HepG2 (cell line): Measurements from ENCODE around the gene ADCY1. TPM values are rescaled to one million over a fixed set of nuclear protein-coding genes. Genes with fewer than 3 reads are reported as not detected.

Source experiments
- CBFB ChIP-seq: sonication (generic); formaldehyde crosslinking; IDR thresholded peaks from 2 replicates; pipeline ENCODE4 v1.4.0; 2020; ENCODE audit warnings: missing genetic modification reagents
- EED ChIP-seq: sonication (generic); formaldehyde crosslinking; IDR thresholded peaks from 2 replicates; pipeline ENCODE4 v1.5.0; 2020; ENCODE audit warnings: mild to moderate bottlenecking, missing genetic modification reagents
- ESRRA ChIP-seq: sonication (generic); formaldehyde crosslinking; IDR thresholded peaks from 2 replicates; pipeline ENCODE4 v1.5.1; 2020; ENCODE audit warnings: mild to moderate bottlenecking, low read depth, missing genetic modification reagents
- FOXK1 ChIP-seq: sonication (generic); formaldehyde crosslinking; IDR thresholded peaks from 2 replicates; pipeline ENCODE4 v1.4.0; 2020; ENCODE audit warnings: low read depth, missing genetic modification reagents, borderline replicate concordance
- HIC2 ChIP-seq: sonication (generic); formaldehyde crosslinking; IDR thresholded peaks from 2 replicates; pipeline ENCODE4 v1.9.0; 2022; ENCODE audit warnings: low read depth, missing genetic modification reagents
- JDP2 ChIP-seq: sonication (generic); formaldehyde crosslinking; IDR thresholded peaks from 2 replicates; pipeline ENCODE4 v1.8.1; 2022; ENCODE audit warnings: missing genetic modification reagents, borderline replicate concordance
- MLXIP ChIP-seq: sonication (generic); formaldehyde crosslinking; IDR thresholded peaks from 2 replicates; pipeline ENCODE4 v1.9.0; 2021; ENCODE audit warnings: missing genetic modification reagents, borderline replicate concordance
- RARA ChIP-seq: IDR thresholded peaks from 2 replicates; pipeline ENCODE4 v1.6.1; 2016; ENCODE audit warnings: missing genetic modification reagents, missing compliant biosample characterization
- ZNF431 ChIP-seq: sonication (generic); formaldehyde crosslinking; IDR thresholded peaks from 2 replicates; pipeline ENCODE4 v1.9.0; 2022; ENCODE audit warnings: missing genetic modification reagents, low read depth, mild to moderate bottlenecking, borderline replicate concordance
- ZNF724P ChIP-seq: sonication (generic); formaldehyde crosslinking; IDR thresholded peaks from 2 replicates; pipeline ENCODE4 v1.8.0; 2022; ENCODE audit warnings: missing genetic modification reagents, borderline replicate concordance
- ZNF747 ChIP-seq: sonication (generic); formaldehyde crosslinking; IDR thresholded peaks from 2 replicates; pipeline ENCODE4 v1.8.1; 2023; ENCODE audit warnings: missing genetic modification reagents, mild to moderate bottlenecking, borderline replicate concordance
- ZSCAN21 ChIP-seq: sonication (generic); formaldehyde crosslinking; IDR thresholded peaks from 2 replicates; pipeline ENCODE4 v1.8.0; 2022; ENCODE audit warnings: mild to moderate bottlenecking, missing genetic modification reagents, moderate library complexity, borderline replicate concordance
- ZSCAN25 ChIP-seq: sonication (generic); formaldehyde crosslinking; IDR thresholded peaks from 2 replicates; pipeline ENCODE4 v1.8.0; 2022; ENCODE audit warnings: mild to moderate bottlenecking, missing genetic modification reagents
- polyA plus RNA-seq, 8 experiments: library from polyadenylated mRNA; depleted of rRNA in 3 of 8; stranded (reverse) in 7 of 8; unstranded in 1 of 8; fragments of >200 nt; fragmentation: Illumina TruSeq in 4 of 8; extraction: Trizol in 4 of 8; gene quantifications; 2 replicates each; pipeline versions ENCODE4 v1.2.1 to v1.2.3, GENCODE V29; 2011 to 2016; ENCODE audit warnings: low read depth in 4 of 8, missing spikeins in 1 of 8, mixed read lengths in 1 of 8; ENCODE audit not compliant: insufficient read depth in 1 of 8
- total RNA-seq, 5 experiments: library from RNA; depleted of rRNA; stranded (reverse); fragments of >200 nt; fragmentation: Illumina TruSeq; extraction: Trizol; gene quantifications; 2 replicates each; pipeline ENCODE4 v1.2.3, GENCODE V29; 2016; ENCODE audit warnings: low read depth in 1 of 5
- TF ChIP-seq, protein P1 (sequence below): sonication (generic); formaldehyde crosslinking; IDR thresholded peaks from 2 replicates; pipeline ENCODE4 v1.5.1; 2020; ENCODE audit warnings: missing genetic modification reagents, mild to moderate bottlenecking, borderline replicate concordance
- TF ChIP-seq, protein P2 (sequence below): sonication (generic); formaldehyde crosslinking; IDR thresholded peaks from 2 replicates; pipeline ENCODE4 v1.4.0; 2020; ENCODE audit warnings: missing genetic modification reagents
- TF ChIP-seq, protein P3 (sequence below): sonication (generic); formaldehyde crosslinking; IDR thresholded peaks from 2 replicates; pipeline ENCODE4 v1.5.0; 2020; ENCODE audit warnings: mild to moderate bottlenecking, missing genetic modification reagents

Gene ADCY1
- total and polyA plus RNA-seq, 2 of the 13 experiments (the other 11 are each of a cell fraction or from before 2014, with no cell fraction given): 0.80 to 1.2 TPM

DNA sequence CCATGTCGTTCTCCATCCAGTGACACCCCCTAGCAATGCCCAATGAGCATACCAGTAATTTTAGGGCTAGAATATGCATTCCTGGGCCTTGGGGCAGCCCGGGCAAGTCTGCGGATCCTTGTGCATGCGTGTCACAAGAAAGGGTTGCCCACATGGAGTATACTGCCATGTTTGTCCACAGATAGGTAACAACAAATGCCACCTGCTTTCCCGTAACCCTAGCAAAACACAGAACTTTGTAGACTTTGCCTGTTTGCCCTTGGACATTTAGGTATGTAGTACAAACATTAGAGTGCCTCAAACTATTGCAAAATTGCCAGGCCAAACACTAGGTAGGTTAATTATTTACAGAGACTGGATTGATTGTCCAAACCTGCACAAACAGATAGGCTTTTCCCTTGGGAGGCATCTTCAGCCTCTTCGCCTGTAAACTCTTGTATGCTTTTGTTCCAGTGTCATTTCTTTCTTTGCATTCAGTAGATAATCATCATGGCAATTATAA lies 117.0 kb downstream of the ADCY1 start (continued):
- TF ChIP-seq ZSCAN21 (CRISPR knock-in tag) (peak; percentile 83; the same call in 1 of the 2 replicates), ZSCAN25 (CRISPR knock-in tag) (no peak), JDP2 (CRISPR knock-in tag) (peak; percentile 73; the same call in 1 of the 2 replicates), EED (CRISPR knock-in tag) (no peak), HIC2 (peak; percentile 89), ZNF724P (peak; percentile 23; the same call in 1 of the 2 replicates), ESRRA (CRISPR knock-in tag) (peak; percentile 71; the same call in 1 of the 2 replicates), CBFB (CRISPR knock-in tag) (peak; percentile 67; the same call in 1 of the 2 replicates), FOXK1 (CRISPR knock-in tag) (peak; percentile 99), RARA (CRISPR knock-in tag) (peak; percentile 92), MLXIP (CRISPR knock-in tag) (0 out of 2 replicates have a peak, but pooled peaks have one; percentile 45), ZNF431 (0 out of 2 replicates have a peak, but pooled peaks have one; percentile 43), ZNF747 (no peak)
- TF ChIP-seq, protein P1, sequence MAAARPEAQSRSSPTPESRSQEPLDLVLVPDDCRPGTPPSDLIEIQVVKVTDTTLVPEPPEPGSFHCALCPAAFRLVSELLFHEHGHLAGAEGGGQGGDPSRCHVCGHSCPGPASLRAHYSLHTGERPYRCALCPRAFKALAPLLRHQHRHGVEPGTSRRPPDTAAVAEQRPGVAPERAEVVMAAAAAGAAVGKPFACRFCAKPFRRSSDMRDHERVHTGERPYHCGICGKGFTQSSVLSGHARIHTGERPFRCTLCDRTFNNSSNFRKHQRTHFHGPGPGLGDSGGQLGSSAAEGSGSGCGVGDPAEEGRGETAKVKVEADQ (CRISPR knock-in tag): peak; percentile 72; the same call in 1 of the 2 replicates
- TF ChIP-seq, protein P2, sequence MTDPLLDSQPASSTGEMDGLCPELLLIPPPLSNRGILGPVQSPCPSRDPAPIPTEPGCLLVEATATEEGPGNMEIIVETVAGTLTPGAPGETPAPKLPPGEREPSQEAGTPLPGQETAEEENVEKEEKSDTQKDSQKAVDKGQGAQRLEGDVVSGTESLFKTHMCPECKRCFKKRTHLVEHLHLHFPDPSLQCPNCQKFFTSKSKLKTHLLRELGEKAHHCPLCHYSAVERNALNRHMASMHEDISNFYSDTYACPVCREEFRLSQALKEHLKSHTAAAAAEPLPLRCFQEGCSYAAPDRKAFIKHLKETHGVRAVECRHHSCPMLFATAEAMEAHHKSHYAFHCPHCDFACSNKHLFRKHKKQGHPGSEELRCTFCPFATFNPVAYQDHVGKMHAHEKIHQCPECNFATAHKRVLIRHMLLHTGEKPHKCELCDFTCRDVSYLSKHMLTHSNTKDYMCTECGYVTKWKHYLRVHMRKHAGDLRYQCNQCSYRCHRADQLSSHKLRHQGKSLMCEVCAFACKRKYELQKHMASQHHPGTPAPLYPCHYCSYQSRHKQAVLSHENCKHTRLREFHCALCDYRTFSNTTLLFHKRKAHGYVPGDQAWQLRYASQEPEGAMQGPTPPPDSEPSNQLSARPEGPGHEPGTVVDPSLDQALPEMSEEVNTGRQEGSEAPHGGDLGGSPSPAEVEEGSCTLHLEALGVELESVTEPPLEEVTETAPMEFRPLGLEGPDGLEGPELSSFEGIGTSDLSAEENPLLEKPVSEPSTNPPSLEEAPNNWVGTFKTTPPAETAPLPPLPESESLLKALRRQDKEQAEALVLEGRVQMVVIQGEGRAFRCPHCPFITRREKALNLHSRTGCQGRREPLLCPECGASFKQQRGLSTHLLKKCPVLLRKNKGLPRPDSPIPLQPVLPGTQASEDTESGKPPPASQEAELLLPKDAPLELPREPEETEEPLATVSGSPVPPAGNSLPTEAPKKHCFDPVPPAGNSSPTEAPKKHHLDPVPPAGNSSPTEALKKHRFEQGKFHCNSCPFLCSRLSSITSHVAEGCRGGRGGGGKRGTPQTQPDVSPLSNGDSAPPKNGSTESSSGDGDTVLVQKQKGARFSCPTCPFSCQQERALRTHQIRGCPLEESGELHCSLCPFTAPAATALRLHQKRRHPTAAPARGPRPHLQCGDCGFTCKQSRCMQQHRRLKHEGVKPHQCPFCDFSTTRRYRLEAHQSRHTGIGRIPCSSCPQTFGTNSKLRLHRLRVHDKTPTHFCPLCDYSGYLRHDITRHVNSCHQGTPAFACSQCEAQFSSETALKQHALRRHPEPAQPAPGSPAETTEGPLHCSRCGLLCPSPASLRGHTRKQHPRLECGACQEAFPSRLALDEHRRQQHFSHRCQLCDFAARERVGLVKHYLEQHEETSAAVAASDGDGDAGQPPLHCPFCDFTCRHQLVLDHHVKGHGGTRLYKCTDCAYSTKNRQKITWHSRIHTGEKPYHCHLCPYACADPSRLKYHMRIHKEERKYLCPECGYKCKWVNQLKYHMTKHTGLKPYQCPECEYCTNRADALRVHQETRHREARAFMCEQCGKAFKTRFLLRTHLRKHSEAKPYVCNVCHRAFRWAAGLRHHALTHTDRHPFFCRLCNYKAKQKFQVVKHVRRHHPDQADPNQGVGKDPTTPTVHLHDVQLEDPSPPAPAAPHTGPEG: 0 out of 2 replicates have a peak, but pooled peaks have one; percentile 45
- TF ChIP-seq, protein P3, sequence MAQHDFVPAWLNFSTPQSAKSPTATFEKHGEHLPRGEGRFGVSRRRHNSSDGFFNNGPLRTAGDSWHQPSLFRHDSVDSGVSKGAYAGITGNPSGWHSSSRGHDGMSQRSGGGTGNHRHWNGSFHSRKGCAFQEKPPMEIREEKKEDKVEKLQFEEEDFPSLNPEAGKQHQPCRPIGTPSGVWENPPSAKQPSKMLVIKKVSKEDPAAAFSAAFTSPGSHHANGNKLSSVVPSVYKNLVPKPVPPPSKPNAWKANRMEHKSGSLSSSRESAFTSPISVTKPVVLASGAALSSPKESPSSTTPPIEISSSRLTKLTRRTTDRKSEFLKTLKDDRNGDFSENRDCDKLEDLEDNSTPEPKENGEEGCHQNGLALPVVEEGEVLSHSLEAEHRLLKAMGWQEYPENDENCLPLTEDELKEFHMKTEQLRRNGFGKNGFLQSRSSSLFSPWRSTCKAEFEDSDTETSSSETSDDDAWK (CRISPR knock-in tag): no peak
